PFSK-1 (cell line): Measurements from ENCODE around the gene NFATC3.

Experiments
- FOXP2 ChIP-seq: optimal IDR thresholded peaks from 2 replicates; pipeline ENCODE3; 2011; ENCODE audit warnings: borderline replicate concordance, control low read depth, inconsistent platforms; ENCODE audit not compliant: insufficient read depth; ENCODE audit errors: extremely low read length, extremely low read depth
- POLR2AphosphoS5 ChIP-seq: IDR thresholded peaks from 2 replicates; pipeline ENCODE4 v1.6.1; 2012; ENCODE audit warnings: low read depth, mild to moderate bottlenecking, control low read depth, low read length, moderate library complexity
- SIN3A ChIP-seq: IDR thresholded peaks from 2 replicates; pipeline ENCODE4 v1.6.1; 2012; ENCODE audit warnings: mild to moderate bottlenecking, low read length, moderate library complexity, borderline replicate concordance; ENCODE audit not compliant: insufficient read depth
- TAF1 ChIP-seq: IDR thresholded peaks from 2 replicates; pipeline ENCODE4 v1.6.1; 2012; ENCODE audit warnings: low read length, control low read depth, borderline replicate concordance; ENCODE audit not compliant: insufficient read depth
- TF ChIP-seq, protein P1 (sequence below), 2 experiments: IDR thresholded peaks; 2 replicates each; pipeline versions ENCODE4 v1.6.1 to v1.8.0; 2011 to 2012; ENCODE audit warnings: low read depth in 2 of 2, low read length in 2 of 2, control low read depth in 1 of 2, inconsistent platforms in 1 of 2, mild to moderate bottlenecking in 1 of 2, moderate library complexity in 1 of 2; ENCODE audit not compliant: insufficient read depth in 1 of 2

Gene NFATC3

DNA sequence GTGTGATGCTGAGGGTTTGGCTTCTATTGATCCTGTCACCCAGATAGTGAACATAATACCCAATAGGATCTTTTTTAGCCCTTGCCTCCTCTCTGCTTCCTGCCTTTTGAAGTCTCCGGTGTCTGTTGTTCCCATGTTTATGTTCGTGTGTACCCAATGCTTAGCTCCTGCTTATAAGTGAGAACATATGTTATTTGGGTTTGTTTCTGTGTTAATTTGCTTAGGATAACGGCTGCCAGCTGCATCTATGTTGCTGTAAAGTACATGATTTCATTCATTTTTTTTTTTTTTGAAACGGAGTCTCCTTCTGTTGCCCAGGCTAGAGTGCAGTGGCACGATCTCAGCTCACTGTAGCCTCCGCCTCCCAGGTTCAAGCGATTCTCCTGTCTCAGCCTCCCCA lies 39.1 kb upstream of the NFATC3 start:
- TF ChIP-seq TAF1 = no peak
- no peak for TF ChIP-seq POLR2AphosphoS5
- no peak for TF ChIP-seq SIN3A
- TF ChIP-seq, protein P1, sequence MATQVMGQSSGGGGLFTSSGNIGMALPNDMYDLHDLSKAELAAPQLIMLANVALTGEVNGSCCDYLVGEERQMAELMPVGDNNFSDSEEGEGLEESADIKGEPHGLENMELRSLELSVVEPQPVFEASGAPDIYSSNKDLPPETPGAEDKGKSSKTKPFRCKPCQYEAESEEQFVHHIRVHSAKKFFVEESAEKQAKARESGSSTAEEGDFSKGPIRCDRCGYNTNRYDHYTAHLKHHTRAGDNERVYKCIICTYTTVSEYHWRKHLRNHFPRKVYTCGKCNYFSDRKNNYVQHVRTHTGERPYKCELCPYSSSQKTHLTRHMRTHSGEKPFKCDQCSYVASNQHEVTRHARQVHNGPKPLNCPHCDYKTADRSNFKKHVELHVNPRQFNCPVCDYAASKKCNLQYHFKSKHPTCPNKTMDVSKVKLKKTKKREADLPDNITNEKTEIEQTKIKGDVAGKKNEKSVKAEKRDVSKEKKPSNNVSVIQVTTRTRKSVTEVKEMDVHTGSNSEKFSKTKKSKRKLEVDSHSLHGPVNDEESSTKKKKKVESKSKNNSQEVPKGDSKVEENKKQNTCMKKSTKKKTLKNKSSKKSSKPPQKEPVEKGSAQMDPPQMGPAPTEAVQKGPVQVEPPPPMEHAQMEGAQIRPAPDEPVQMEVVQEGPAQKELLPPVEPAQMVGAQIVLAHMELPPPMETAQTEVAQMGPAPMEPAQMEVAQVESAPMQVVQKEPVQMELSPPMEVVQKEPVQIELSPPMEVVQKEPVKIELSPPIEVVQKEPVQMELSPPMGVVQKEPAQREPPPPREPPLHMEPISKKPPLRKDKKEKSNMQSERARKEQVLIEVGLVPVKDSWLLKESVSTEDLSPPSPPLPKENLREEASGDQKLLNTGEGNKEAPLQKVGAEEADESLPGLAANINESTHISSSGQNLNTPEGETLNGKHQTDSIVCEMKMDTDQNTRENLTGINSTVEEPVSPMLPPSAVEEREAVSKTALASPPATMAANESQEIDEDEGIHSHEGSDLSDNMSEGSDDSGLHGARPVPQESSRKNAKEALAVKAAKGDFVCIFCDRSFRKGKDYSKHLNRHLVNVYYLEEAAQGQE (IDR thresholded peaks at IDR 0.05; ENCODE audit: insufficient read depth in 1 of 2, low read depth in 2 of 2, low read length in 2 of 2) = no peak
- no peak for TF ChIP-seq FOXP2

DNA sequence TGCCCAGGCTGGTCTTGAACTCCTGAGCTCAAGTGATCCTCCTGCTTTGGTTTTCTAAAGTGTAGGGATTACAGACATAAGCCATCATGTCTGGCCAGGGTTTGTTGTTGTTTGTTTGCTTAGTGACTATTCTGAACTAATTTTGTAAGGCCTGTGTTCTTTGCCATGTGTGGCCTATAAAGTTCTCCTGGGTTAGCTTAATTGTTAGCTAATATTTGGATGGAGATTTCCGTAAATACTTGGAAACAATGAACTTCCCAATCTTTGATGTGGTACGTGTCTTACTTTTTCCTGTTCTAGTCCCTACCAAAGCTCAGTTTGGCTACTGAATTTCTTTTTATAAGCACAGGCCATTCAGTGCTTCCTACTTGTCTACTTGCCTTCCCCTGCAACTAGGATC lies 37.2 kb upstream of the NFATC3 start:
- TF ChIP-seq, protein P1 (IDR thresholded peaks at IDR 0.05; ENCODE audit: insufficient read depth in 1 of 2, low read depth in 2 of 2, low read length in 2 of 2) = no peak
- TF ChIP-seq TAF1 = no peak
- TF ChIP-seq FOXP2 = no peak
- no peak for TF ChIP-seq POLR2AphosphoS5
- no peak for TF ChIP-seq SIN3A

DNA sequence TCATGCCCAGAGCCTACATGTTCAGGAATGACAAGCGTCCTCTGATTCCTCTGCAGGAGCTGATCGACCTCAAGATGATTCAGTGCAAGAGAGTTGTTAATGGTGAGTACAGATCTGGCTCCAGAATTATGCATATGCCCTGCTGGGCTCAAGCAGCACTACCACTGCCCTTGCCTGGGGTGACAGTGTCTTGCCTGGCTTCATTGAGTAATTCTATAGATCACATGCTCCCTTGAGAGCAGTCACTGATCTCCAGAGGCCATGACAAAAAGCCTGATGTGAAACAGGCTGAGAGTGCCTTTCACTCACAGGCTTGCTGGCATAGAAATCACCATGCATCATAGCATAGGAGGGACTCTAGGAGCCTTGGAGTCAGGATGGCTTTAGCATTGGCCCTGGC lies 35.7 kb upstream of the NFATC3 start:
- TF ChIP-seq POLR2AphosphoS5 = no peak
- TF ChIP-seq, protein P1 (IDR thresholded peaks at IDR 0.05; ENCODE audit: insufficient read depth in 1 of 2, low read depth in 2 of 2, low read length in 2 of 2) = no peak
- no peak for TF ChIP-seq TAF1

DNA sequence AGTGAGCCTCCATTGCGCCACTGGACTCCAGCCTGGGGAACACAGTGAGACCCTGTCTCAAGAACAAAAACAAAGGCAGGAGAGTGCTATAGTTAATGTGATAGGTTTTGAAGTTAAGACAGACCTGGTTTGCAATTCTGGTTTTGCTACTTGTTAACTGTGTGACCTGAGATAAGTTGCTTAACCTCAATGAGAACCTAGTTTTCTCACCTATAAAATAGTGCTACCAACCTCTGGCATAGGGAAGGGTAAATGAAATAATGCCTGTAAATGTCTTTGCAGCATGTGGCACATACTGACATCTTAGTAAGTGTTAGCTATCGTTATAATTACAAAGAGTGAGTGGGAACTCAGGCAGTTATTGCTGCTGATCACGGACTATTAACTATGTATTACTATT lies 29.8 kb upstream of the NFATC3 start:
- TF ChIP-seq, protein P1 (IDR thresholded peaks at IDR 0.05; ENCODE audit: insufficient read depth in 1 of 2, low read depth in 2 of 2, low read length in 2 of 2) = no peak
- TF ChIP-seq SIN3A (no peak), TAF1 (no peak), FOXP2 (no peak), POLR2AphosphoS5 (no peak)

DNA sequence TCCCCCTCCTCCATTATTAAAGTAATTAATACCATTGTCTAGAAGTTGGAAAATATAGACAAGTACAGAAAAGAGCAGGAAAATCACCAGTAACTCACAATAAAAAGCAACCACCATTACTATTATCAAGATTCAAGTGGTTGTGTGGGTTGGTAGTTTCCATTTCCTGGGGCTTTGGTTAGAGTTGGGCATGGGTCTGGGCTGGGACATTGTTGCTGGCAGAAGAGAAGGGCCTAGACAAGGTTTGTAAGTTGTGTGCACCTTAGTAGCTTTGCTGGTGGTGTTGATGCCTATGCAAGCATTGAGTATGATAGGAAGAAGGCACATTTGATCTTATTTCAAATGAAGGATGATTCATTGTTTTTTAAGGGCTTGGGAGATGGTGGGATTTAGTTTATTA lies 25.4 kb upstream of the NFATC3 start:
- TF ChIP-seq POLR2AphosphoS5 (no peak), SIN3A (no peak), FOXP2 (no peak), TAF1 (no peak)
- TF ChIP-seq, protein P1 (IDR thresholded peaks at IDR 0.05; ENCODE audit: insufficient read depth in 1 of 2, low read depth in 2 of 2, low read length in 2 of 2) = no peak
